Measurements from ENCODE around the gene VRK2.

The VRK2 gene

GRCh38 chr2:58122040-58122439 is 75.4 kb downstream of the VRK2 start:
- TF ChIP-seq CTCF (IDR thresholded peaks at IDR 0.05) = no peak
- no peaks in the 10 kb centered on the region for H3K79me2 ChIP-seq
- no peak overlapping the region for H3K4me2 ChIP-seq (ENCODE audit: low read length)
- H3K36me3 ChIP-seq (ENCODE audit: control insufficient read depth, insufficient read depth, low read length) = no peaks in the 10 kb centered on the region
- H3K27ac ChIP-seq = no peak overlapping the region
- H3K27me3 ChIP-seq (ENCODE audit: control insufficient read depth, insufficient read depth, low read length) = no peaks in the 10 kb centered on the region
- no peak overlapping the region for H3K9ac ChIP-seq
- no peaks in the 10 kb centered on the region for H3K9me3 ChIP-seq (ENCODE audit: control insufficient read depth, low read length)
- H2AFZ ChIP-seq = no peak overlapping the region
- H3K4me3 ChIP-seq (ENCODE audit: low read depth, low read length) = no peak overlapping the region
- H3K4me1 ChIP-seq = no peaks in the 10 kb centered on the region

GRCh38 chr2:58122540-58122939 is 75.9 kb downstream of the VRK2 start:
- no peaks in the 10 kb centered on the region for H3K9me3 ChIP-seq (ENCODE audit: control insufficient read depth, low read length)
- H3K27me3 ChIP-seq (ENCODE audit: control insufficient read depth, insufficient read depth, low read length) = no peaks in the 10 kb centered on the region
- H3K4me3 ChIP-seq (ENCODE audit: low read depth, low read length) = no peak overlapping the region
- H3K4me1 ChIP-seq = no peaks in the 10 kb centered on the region
- no peak for TF ChIP-seq CTCF (IDR thresholded peaks at IDR 0.05)
- no peak overlapping the region for H3K9ac ChIP-seq
- H3K4me2 ChIP-seq (ENCODE audit: low read length) = no peak overlapping the region
- H3K79me2 ChIP-seq = no peaks in the 10 kb centered on the region
- H3K36me3 ChIP-seq (ENCODE audit: control insufficient read depth, insufficient read depth, low read length) = no peaks in the 10 kb centered on the region
- no peak overlapping the region for H2AFZ ChIP-seq
- no peak overlapping the region for H3K27ac ChIP-seq

GRCh38 chr2:58127111-58127510 is 80.5 kb downstream of the VRK2 start:
- Histone ChIP-seq H3K27ac (no peak overlapping the region), H3K79me2 (no peaks in the 10 kb centered on the region), H3K4me2 (ENCODE audit: low read length) (no peak overlapping the region), H2AFZ (no peak overlapping the region), H3K9me3 (ENCODE audit: control insufficient read depth, low read length) (no peaks in the 10 kb centered on the region), H3K9ac (no peak overlapping the region), H3K27me3 (ENCODE audit: control insufficient read depth, insufficient read depth, low read length) (no peaks in the 10 kb centered on the region), H3K4me1 (no peaks in the 10 kb centered on the region), H3K4me3 (ENCODE audit: low read depth, low read length) (no peak overlapping the region), H3K36me3 (ENCODE audit: control insufficient read depth, insufficient read depth, low read length) (no peaks in the 10 kb centered on the region)
- TF ChIP-seq CTCF (IDR thresholded peaks at IDR 0.05) = no peak

- TF ChIP-seq CTCF (IDR thresholded peaks at IDR 0.05) = no peak
Measured at GRCh38 chr2:58130238-58130637, 83.6 kb downstream of the VRK2 start.

GRCh38 chr2:58131191-58132011 is 84.8 kb downstream of the VRK2 start:
- TF ChIP-seq CTCF (IDR thresholded peaks at IDR 0.05) = no peak
- Histone ChIP-seq H3K9me3 (ENCODE audit: control insufficient read depth, low read length) (no peaks in the 10 kb centered on the region), H3K4me1 (no peaks in the 10 kb centered on the region), H3K27ac (no peak overlapping the region), H3K79me2 (no peaks in the 10 kb centered on the region), H3K9ac (no peak overlapping the region), H3K36me3 (ENCODE audit: control insufficient read depth, insufficient read depth, low read length) (no peaks in the 10 kb centered on the region), H3K27me3 (ENCODE audit: control insufficient read depth, insufficient read depth, low read length) (no peaks in the 10 kb centered on the region), H2AFZ (no peak overlapping the region), H3K4me3 (ENCODE audit: low read depth, low read length) (no peak overlapping the region), H3K4me2 (ENCODE audit: low read length) (no peak overlapping the region)

More at GRCh38 chr2:58130238-58130637, 83.6 kb downstream of the VRK2 start:
- Histone ChIP-seq H3K27ac (no peak overlapping the region), H3K79me2 (no peaks in the 10 kb centered on the region), H3K4me1 (no peaks in the 10 kb centered on the region), H3K9ac (no peak overlapping the region), H3K4me2 (ENCODE audit: low read length) (no peak overlapping the region), H2AFZ (no peak overlapping the region), H3K27me3 (ENCODE audit: control insufficient read depth, insufficient read depth, low read length) (no peaks in the 10 kb centered on the region), H3K9me3 (ENCODE audit: control insufficient read depth, low read length) (no peaks in the 10 kb centered on the region), H3K4me3 (ENCODE audit: low read depth, low read length) (no peak overlapping the region), H3K36me3 (ENCODE audit: control insufficient read depth, insufficient read depth, low read length) (no peaks in the 10 kb centered on the region)

All from parathyroid adenoma (tissue), 2 donors.